OCI-LY7 (cell line): ENCODE measurements around the gene CEP170.

ENCODE experiments used
- EZH2phosphoT487 ChIP-seq: fragments of 200-600 bp; sonication (generic); IDR thresholded peaks from 2 replicates; pipeline ENCODE4 v1.6.1; 2018; ENCODE audit warnings: low read depth, borderline replicate concordance, mild to moderate bottlenecking, mixed run types, antibody characterized with exemption, low read length, moderate library complexity, mixed read lengths
- TF ChIP-seq, protein P1 (sequence below): fragments of 200-600 bp; sonication (generic); conservative IDR thresholded peaks from 2 replicates; pipeline ENCODE4 v1.5.1; 2014; ENCODE audit warnings: mild to moderate bottlenecking, antibody characterized with exemption, low read length, moderate library complexity, mixed read lengths

- TF ChIP-seq, protein P1, sequence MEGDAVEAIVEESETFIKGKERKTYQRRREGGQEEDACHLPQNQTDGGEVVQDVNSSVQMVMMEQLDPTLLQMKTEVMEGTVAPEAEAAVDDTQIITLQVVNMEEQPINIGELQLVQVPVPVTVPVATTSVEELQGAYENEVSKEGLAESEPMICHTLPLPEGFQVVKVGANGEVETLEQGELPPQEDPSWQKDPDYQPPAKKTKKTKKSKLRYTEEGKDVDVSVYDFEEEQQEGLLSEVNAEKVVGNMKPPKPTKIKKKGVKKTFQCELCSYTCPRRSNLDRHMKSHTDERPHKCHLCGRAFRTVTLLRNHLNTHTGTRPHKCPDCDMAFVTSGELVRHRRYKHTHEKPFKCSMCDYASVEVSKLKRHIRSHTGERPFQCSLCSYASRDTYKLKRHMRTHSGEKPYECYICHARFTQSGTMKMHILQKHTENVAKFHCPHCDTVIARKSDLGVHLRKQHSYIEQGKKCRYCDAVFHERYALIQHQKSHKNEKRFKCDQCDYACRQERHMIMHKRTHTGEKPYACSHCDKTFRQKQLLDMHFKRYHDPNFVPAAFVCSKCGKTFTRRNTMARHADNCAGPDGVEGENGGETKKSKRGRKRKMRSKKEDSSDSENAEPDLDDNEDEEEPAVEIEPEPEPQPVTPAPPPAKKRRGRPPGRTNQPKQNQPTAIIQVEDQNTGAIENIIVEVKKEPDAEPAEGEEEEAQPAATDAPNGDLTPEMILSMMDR, result no peak
- no peak for TF ChIP-seq EZH2phosphoT487
Measured at GRCh38 chr1:243246916-243247315, 8.2 kb downstream of the CEP170 start.
